Suppressor macrophage (primary cell): ENCODE results near the gene FOXN1.
A peak's percentile ranks its signal among the peaks of the same experiment; 100 is the strongest.
"Not testable (repeated sequence)": the region's sequence is repeated elsewhere in the genome, so short reads cannot be mapped to it uniquely, and the experiment has no call there.

ENCODE experiments used
- DNase-seq, 4 experiments: peaks; one replicate each; pipeline ENCODE4 v3.0.0-alpha.2; 2020 to 2022
- total RNA-seq, 17 experiments: gene quantifications; one replicate each; lab custom pipeline; 2026; ENCODE audit warnings: mixed read lengths in 6 of 17, inconsistent platforms in 3 of 17; lab: John Stamatoyannopoulos, UW

The FOXN1 gene
- total RNA-seq, result 0 to 1.8 (median 0) reads per million in 17 experiments

- no peak for DNase-seq
Observed at GRCh38 chr17:28505986-28506665, at the start of gene FOXN1. TSS of gene FOXN1 (plus strand) at chr17:28506348. CDS start at chr17:28523970, 17,622 bp downstream.

GRCh38 chr17:28457890-28458289 lies 48.3 kb upstream of the FOXN1 start:
- DNase-seq, result no peak

- not testable (repeated sequence) for DNase-seq
Observed at GRCh38 chr17:28458881-28459280, 47.3 kb upstream of the FOXN1 start.

GRCh38 chr17:28460901-28461300 lies 45.2 kb upstream of the FOXN1 start:
- DNase-seq, result no peak

- no peak for DNase-seq
Observed at GRCh38 chr17:28466001-28466400, 40.1 kb upstream of the FOXN1 start.

- DNase-seq, result peak in 1 of 4 experiments; percentile 34
Observed at GRCh38 chr17:28466521-28467048, 39.6 kb upstream of the FOXN1 start.

GRCh38 chr17:28467456-28468025 lies 38.6 kb upstream of the FOXN1 start:
- peak; percentile 42 to 75 (median 57) for DNase-seq

GRCh38 chr17:28468033-28468735 lies 38.0 kb upstream of the FOXN1 start:
- DNase-seq, result not testable (repeated sequence)

GRCh38 chr17:28468781-28469180 lies 37.4 kb upstream of the FOXN1 start:
- DNase-seq, result no peak

GRCh38 chr17:28469376-28469775 lies 36.8 kb upstream of the FOXN1 start:
- DNase-seq, result no peak

- DNase-seq, result no peak
Observed at GRCh38 chr17:28470266-28470913, 35.8 kb upstream of the FOXN1 start.

GRCh38 chr17:28470914-28471366 lies 35.2 kb upstream of the FOXN1 start:
- DNase-seq, result no peak

GRCh38 chr17:28471531-28472342 lies 34.4 kb upstream of the FOXN1 start:
- DNase-seq, result no peak

- DNase-seq, result no peak
Observed at GRCh38 chr17:28472871-28473497, 33.2 kb upstream of the FOXN1 start.

GRCh38 chr17:28473542-28473941 lies 32.6 kb upstream of the FOXN1 start, which contains the start of gene SLC13A2:
TSS of gene SLC13A2 (plus strand) at chr17:28473644. CDS start at chr17:28473713, 69 bp downstream.
- DNase-seq, result no peak

GRCh38 chr17:28474111-28474531 lies 32.0 kb upstream of the FOXN1 start:
- DNase-seq, result no peak

GRCh38 chr17:28475151-28475900 lies 30.8 kb upstream of the FOXN1 start:
- DNase-seq, result peak; percentile 29 to 59 (median 48)

- no peak for DNase-seq
Observed at GRCh38 chr17:28476076-28476865, 29.9 kb upstream of the FOXN1 start.

- DNase-seq, result no peak
Observed at GRCh38 chr17:28477928-28478327, 28.2 kb upstream of the FOXN1 start.
